ENCODE measurements around the gene KCTD17. TPM values are rescaled to one million over a fixed set of nuclear protein-coding genes. Genes with fewer than 3 reads are reported as not detected.

Gene KCTD17, protein sequence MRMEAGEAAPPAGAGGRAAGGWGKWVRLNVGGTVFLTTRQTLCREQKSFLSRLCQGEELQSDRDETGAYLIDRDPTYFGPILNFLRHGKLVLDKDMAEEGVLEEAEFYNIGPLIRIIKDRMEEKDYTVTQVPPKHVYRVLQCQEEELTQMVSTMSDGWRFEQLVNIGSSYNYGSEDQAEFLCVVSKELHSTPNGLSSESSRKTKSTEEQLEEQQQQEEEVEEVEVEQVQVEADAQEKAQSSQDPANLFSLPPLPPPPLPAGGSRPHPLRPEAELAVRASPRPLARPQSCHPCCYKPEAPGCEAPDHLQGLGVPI
- polyA plus RNA-seq (ENCODE audit: insufficient read length in 4 of 4): 10 to 100 TPM; 24.1 to 36.0 (median 32.1) TPM

DNA sequence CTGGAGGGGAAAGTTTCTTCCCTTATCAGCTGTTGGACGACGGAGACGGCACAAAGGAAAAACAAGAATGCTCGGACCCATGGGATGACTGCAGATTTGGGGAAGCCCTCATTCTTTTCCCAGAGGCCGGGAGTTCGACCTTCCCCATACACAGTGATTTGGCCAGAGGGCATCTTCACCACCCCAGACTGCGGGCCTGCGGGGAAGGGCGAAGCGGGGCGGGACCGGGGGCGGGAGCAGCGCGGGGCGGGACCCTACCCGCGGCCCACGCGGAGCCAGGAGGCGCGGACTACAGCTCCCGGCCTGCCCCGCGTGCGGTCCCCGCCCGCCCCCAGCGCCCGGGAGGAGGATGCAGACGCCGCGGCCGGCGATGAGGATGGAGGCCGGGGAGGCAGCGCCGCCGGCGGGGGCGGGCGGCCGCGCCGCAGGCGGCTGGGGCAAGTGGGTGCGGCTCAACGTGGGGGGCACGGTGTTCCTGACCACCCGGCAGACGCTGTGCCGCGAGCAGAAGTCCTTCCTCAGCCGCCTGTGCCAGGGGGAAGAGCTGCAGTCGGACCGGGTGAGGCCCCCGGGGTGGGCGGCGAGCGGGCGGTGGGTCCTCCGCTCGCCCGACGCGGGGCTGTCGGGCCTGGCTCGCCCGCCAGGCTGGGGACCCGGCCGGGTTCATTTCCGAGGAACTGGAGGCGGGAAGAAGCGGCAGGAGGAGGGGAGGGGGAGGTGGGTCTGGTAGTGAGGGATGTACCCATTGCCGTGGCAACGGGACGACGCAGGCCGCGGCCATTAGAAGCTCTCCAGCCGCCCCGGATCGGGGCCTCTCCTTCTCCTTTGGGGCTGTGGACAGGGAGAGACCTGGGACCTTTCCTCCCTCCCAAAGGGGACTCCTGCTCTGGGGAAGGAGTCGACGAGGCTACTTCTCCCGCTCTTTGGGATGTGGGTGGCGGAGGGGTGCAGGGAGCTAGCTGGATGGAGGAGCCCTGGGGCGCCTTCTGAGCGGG is at the start of gene KCTD17:
Gene KCTD17 (plus strand): TSS at position 352 of the 995 bp plus-strand sequence. CDS start 19 bp downstream, at position 371.
- no peak for DNase-seq (ENCODE audit: low read depth in 4 of 4, low spot score in 2 of 4)

DNA sequence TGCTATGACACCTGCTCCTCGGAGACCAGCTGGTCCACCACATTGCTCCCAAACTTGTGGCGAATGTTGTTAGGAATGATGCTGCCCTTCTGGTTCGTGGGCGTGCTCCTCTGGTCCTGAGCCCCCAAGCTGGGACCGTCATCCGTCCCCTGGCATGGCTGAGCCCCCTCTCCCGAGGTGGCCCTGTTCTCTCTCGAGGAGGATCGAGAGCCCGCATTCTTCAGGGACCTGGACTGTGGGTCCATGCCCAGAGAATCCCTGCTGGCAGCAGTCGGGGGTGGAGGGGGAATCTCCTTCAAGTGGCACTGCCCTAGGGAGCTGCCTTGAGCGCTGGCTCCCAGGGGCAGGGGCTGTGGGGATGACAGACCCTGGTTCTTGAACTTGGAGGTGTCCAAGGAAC is 49.7 kb upstream of the KCTD17 start:
- DNase-seq (ENCODE audit: low read depth in 4 of 4, low spot score in 2 of 4): no peak

DNA sequence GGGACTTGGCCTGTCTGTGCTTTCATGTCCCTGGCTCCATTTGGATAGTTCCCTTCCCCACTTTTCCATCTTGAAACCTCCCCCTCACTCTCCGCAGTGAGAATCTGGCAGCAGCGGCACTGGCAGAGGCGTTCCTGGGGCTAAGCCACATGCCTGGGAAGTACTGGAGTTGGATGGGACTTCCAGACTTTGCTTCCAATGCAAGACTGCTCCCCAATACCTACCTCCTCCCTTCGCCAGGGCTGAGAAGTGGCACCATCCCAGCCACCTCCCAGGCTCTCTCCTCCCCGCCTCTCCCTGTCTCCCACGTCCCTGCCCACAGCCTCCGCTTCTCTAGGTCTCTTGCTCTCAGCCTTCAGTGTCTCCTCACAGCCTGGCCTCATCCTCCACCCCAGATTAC is 48.9 kb upstream of the KCTD17 start:
- no peak for DNase-seq (ENCODE audit: low read depth in 4 of 4, low spot score in 2 of 4)

DNA sequence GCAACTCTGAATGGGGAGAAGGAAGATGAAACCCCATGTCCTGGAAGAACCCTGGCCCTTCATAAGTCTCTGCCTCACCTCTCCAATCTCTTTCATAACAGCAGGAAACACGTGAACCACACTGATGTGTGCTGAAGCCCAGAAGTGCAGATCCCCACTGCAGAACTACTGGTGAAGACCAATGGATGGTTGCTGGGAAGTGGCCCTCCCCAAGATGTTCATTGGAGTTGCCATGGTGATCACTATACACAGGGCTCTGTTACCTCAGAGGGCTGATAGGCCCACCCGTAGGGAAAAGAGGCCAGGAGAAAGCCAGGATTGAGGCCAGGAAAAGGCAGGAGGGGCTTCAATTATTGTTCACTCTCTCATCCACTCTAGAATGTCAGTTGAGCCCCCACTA is 43.9 kb upstream of the KCTD17 start:
- no peak for DNase-seq (ENCODE audit: low read depth in 4 of 4, low spot score in 2 of 4)

DNA sequence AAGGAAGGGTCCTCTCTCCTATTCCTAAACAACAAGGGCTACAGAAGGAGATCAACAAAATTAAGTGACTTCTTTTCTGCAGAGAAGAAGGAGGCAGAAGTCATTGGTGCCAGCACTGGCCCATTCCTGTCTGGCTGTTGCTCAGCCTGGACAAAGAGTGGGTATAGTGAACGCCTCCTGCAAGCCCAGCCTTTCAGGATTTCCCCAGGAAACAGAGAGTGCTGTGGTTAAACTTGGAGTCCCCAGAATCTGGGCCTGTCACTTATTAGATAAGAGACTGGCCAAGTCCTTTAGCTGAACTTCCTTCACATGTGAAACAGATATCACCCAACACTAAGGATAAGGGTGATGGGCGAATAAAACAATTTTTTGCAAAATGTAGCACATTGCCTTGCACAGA is 43.2 kb upstream of the KCTD17 start:
- DNase-seq (ENCODE audit: low read depth in 4 of 4, low spot score in 2 of 4): no peak

DNA sequence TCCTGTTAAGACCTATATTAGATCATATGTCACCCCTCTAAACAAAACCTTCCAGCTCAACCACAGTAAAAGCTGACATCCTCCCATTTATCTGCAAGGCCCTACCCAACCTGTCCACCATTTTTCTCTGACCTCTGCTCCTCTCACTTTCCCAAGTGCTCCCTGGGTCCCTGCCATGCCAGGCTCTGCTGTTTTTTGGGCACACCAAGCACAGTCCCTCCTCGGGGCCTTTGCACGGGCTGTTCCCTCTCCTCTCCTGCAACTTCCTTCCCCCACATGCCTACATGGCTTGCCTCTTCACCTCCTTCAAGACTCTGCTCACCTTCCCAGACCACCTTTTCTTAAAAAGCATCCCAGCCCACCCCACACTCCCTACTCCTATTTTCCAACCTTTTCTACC is 42.1 kb upstream of the KCTD17 start:
- no peak for DNase-seq (ENCODE audit: low read depth in 4 of 4, low spot score in 2 of 4)

DNA sequence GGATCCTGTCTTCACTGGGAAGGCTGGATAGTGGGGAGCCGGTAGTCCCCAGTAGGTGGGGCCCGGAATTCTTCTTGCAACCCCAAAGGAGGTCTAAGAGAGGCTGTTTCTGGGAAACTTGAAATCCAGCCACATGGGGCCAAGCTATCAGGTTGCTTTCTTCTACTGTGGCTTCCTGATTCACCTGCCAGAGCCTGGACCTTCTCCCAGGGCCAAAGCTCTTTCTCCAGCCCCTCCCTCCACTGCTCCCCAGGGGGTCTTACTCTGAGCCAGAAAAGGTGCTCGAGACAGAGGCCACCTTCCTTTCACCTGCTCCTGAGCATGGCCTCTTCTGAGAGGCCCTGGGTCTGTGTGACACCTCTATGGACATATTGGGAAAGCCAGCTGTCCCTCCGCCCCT is 41.4 kb upstream of the KCTD17 start:
- DNase-seq (ENCODE audit: low read depth in 4 of 4, low spot score in 2 of 4): no peak

DNA sequence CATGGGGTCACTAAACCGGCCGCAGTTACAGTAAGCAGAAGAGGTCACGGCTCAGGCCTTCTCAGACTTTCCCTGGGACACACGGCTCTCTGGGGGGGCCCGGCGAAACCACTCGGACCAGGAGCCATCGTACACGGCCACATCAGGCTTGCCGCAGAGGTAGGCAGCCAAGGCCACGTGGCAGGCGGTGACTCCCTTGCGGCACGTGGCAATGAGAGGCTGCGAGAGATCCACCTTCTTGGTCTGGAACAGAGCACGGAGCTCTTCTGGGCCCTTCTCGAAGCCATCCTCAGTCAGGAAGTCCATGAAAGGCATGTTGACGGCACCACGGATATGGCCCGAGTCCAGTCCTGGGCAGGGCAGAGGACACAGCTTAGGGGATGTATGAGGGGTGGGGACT is 40.6 kb upstream of the KCTD17 start:
- DNase-seq (ENCODE audit: low read depth in 4 of 4, low spot score in 2 of 4): no peak

DNA sequence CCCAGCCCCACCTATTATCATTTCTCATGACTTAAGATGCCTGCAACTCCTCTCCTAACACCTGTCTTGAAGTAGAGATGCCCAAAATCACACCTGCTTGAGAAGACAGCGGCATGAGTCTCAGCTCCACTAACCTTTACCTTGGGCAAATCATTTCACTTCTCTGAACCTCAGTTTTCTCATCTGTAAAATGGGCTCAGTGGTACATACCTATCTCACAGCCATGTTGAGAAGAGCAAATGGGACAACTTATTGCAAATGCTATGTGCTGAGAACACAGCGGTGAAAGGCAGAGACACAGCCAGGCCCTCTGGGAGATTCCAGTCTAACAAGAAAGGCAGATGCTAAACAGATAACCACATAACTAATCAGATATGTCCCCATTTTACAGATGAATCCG is 40.1 kb upstream of the KCTD17 start:
- DNase-seq (ENCODE audit: low read depth in 4 of 4, low spot score in 2 of 4): no peak

DNA sequence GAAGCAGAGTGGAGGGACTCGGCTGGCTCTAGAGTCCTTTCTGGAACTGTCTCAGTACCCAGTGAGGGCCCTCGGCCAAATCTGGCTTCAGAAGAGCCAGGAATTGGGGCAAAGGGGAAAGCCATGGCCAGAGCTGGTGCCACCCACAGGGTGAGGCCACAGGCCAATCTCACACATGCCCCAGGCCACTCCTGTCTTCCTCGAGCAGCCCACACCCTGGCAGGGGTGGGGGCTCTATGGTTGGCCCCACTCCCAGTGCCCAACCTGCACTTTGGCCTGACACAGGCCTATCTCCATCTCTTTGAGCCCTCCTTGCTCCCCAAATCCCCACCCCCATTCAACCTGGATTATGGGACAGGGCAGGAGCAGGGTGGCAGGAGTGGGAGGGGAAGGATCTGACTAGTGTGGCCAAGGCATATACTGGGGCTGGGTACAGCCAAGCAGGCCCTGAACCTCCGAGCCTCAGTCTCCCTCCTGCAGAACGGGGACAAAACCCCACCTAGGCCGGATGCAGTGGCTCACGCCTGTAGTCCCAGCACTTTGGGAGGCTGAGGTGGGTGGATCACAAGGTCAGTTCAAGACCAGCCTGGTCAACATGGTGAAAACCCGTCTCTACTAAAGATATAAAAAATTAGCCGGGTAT is 39.2 kb upstream of the KCTD17 start:
- no peak for DNase-seq (ENCODE audit: low read depth in 4 of 4, low spot score in 2 of 4)

DNA sequence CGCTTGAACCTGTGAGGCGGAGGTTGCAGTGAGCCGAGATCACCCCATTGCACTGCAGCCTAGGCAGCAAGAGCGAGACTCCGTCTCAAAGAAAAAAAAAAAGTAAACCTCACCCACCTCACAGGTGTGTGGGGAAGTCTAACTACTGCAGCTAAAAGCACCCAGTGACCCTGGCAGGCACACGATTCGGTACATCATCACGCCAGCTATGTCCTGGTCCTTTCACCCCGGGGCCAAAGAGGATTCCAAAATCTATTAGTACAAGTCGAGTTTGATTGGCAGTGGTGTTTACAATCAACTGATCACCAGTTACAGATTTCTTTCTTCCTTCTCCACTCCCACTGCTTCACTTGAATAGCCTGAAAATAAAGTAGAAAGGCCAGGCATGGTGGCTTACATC is 38.6 kb upstream of the KCTD17 start:
- no peak for DNase-seq (ENCODE audit: low read depth in 4 of 4, low spot score in 2 of 4)

DNA sequence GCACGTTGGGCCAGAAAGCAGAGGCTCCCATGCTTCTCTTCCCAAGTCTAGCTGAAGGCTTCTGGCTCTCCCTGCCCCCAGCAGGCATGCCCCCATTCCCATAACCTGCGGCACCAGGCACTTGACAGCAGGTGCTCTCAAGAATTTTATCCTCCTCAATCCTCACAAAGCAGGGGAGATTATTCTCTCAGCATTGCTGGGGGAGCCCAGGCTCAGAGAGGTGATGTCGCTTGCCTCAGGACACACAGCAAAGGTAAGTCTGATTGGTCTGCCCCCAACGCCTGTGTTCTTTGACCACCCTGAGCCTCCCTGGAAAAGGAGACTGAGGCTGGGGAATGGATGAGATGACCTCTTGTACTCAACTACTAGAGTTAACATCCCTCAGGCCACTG is 37.1 kb upstream of the KCTD17 start:
- DNase-seq (ENCODE audit: low read depth in 4 of 4, low spot score in 2 of 4): no peak

DNA sequence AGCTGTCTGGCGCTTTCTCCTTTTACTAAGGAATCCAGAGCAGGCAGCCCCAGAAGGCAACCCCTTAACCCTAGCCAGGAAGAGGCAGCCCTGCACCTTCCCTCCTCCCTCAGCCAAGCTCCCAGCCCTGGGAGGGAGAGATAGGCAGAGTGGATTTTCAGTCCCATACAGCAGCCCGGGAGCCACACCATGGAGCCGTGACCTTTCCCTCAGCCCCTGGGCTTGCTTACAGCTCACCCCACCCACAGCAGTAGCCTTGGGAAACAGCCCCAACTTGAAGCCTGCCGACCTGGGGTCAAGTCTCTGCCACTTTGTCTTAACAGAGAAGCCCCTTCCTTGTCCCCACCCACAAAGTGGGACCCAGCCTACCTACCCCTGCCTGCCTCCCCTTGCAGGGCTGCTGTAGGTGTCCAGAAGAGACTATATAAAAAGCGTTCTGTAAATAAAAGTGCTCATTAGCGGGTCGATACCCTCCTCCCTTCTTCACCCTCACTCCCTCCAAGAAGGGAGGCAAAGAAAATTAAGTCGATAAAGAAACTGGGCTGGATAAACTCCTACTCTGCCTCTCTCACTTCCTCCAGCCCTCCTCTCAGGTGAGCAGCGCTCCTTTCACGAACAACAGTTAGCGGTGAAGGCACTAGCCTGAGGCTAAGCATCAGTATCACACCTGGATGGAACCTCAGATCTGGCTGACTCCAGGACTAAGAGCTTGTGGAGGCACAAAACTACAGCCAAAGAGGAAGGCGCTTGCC is 36.5 kb upstream of the KCTD17 start:
- DNase-seq (ENCODE audit: low read depth in 4 of 4, low spot score in 2 of 4): no peak

DNA sequence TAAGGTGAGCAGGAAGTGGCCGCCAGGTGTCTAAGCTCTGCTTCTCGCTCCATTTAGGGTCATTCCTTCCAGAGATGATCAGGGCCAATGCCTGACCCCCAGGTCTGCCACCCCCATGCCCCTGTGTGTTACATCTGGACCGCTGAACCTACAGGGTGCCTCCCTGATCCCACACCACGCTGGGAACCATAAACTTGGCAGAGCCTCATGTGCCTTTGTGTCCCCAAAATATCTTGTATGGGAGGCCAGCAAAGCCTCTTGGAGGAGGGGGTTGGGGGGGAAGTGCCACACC is 36.0 kb upstream of the KCTD17 start:
- no peak for DNase-seq (ENCODE audit: low read depth in 4 of 4, low spot score in 2 of 4)

DNA sequence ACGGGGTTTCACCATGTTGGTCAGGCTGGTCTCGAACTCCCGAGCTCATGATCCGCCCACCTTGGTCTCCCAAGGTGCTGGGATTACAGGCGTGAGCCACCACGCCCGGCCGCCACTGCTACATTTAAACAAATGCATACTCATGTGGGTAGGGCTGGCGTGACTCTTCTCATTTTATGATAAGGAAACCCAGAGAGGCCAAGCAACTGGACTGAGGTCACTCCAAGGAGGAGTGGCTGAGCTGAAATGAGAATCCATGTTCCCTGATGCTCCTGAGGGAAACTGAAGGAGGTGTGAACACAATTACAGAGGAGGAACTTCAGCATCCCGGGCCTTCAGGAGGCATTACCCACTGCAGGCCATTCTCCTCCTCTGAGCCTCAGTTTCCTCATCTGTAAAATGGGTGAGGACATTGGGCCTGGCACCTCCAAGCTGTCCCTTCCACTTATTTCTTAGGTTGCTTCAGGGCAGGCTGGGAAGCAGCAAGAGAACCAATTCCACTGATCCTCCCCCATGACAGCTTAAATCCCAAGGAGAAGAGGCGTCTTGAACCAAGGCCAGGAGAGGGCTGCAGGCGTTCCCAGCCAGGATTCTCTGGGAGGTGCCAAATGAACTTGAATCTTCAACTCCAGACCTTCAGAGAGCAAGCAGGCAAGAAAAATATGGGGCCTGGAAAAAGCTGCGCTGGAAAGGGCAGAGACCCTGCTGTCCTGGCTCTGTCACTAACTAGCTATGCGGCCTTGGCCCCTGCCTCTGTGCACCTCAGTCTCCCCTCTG is 35.2 kb upstream of the KCTD17 start:
- no peak for DNase-seq (ENCODE audit: low read depth in 4 of 4, low spot score in 2 of 4)

DNA sequence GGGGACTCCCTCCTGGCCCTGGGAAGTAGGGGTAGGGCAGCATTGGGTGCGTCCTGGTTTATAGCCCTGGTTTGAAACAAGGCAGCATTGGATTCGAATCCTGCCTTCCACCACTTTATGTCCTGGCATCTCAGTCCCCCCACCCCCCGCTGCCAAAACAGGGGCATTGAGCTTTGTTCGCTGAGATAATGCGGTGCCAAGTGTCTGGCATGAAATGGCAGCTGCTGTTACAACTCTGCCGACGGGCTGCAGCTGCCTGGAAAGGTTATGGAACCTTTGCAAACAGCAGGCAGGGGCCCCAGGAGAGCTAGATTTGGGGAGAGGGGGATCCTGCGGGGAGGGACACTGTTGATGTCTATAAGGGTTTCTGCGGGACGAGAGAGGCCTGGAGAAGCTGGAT is 34.2 kb upstream of the KCTD17 start:
- DNase-seq (ENCODE audit: low read depth in 4 of 4, low spot score in 2 of 4): no peak

DNA sequence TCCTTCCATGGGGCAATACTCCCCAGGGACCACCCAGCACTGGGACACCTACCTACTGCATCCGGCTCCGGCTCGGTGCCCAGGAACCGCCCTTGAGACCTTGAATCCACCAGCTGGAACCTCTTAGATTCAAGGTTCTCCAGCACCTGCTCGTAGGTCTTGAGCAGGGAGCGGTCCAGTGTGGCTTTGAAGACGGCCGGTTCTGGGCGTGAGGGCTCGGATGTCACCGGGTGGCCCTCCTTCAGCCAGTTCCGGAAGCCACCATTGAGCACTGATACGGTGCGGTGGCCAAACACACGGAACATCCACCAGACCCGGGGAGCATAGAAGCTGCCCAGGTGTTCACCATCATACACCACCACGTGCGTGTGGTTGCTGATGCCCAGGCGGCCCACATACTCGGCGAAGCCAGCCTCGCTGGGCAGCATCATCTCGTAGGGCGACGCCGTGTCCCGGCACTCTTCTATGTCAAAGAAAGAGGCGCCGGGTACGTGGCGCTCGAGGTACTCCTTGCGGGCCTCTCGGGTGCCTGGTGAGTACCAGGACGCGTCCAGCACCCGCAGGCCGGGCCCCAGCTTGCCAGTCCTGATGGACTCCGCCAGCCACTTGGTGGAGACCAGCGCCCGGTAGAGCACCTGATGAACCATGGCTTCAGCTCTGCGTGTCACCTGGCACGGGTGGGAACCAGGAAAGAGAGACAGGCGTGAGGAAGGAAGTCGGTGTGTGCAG is 33.3 kb upstream of the KCTD17 start:
- no peak for DNase-seq (ENCODE audit: low read depth in 4 of 4, low spot score in 2 of 4)

DNA sequence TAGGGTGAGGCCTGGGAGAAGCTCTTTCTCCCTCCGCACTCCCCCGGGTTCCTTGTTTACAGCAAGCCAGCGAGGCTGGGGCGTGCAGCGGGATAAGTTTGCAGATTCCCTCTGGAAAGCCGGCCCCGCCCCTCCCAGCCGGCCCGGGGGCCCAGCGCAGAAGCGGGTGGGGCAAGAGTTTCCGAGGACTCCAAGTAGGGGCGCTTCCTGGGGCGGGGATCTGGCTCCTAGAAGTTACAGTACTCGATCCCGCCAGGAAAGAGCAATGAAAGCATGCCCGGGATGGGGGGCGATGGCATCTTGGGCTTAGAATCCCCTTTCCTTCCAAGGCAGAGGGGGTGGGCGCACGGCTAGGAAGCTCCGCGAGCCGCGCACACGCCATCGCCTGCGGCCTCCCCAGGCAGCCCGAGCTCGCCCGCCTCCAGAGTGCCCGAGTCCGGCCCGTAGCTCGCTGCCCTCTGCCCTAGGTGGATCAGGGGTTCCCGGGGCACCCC is 32.7 kb upstream of the KCTD17 start:
- peak in 2 of 4 donors; percentile 55 to 58 for DNase-seq (ENCODE audit: low read depth in 4 of 4, low spot score in 2 of 4)
